ENCODE data around the gene HS6ST1.
"Not testable (repeated sequence)": the region's sequence is repeated elsewhere in the genome, so short reads cannot be mapped to it uniquely, and the experiment has no call there.

The HS6ST1 gene

GRCh38 chr2:128321784-128322714 lies 3.4 kb upstream of the HS6ST1 start:
- DNase-seq (ENCODE audit: low read depth), result peak; percentile 74

- DNase-seq (ENCODE audit: low read depth), result no peak
Measured at GRCh38 chr2:128320906-128321771, 2.5 kb upstream of the HS6ST1 start.

GRCh38 chr2:128320192-128320905 lies 1.7 kb upstream of the HS6ST1 start:
- DNase-seq (ENCODE audit: low read depth), result no peak

GRCh38 chr2:128319631-128320191 lies 1.0 kb upstream of the HS6ST1 start:
- DNase-seq (ENCODE audit: low read depth), result no peak

- DNase-seq (ENCODE audit: low read depth), result not testable (repeated sequence)
Measured at GRCh38 chr2:128318245-128318644, 423 bp downstream of the HS6ST1 start.

DNA sequence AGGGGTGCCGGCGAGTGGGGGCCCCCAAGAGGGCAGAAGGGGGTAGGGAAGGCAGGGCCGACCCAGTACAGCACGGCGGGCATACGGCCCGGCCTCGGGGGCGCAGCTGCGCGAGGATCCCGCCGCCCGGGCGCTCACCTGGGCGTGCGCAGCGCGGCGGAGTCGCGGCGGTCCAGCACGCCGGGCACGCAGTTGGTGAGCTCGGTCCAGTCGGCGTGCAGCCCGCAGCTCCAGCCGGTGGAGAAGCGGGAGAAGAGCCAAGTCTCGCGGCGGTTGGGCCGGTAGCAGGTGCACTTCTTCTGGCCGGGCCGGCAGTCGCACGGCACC lies 806 bp downstream of the HS6ST1 start:
- not testable (repeated sequence) for DNase-seq (ENCODE audit: low read depth)

DNA sequence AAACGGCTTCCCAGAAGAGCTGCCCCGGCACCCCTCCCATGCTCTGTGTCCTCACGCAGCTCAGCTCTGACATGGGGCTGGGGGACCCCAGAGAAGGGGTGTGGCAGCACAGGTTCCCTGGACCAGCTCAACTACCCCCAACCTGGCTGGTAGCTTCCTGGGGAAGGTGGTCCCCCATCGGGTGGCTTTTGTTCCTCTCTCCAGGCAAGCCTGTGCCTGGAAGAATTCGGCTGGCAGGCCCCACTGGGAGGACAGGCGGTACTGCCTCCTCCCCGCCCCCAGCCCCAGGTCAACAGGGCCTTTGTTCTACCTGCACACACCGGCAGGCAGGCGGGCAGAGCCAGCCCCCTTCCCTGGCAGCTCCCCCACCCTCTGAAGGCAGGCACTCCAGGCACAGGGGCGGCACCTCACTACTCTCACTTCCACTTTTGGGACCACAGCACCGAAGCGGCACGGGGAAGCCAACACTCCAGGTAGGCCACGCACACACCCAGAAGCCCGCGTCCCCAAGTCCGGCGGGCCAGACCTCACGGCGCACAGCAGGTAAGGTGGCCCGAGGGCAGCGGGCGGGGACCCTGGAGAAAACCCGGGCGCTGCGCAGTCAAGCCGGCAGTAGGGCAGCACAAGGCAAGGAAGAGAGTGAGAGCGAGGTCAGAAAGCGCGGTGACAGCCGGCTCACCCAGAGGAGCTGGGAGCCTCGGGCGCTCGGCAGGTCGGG lies 1.3 kb downstream of the HS6ST1 start:
- DNase-seq (ENCODE audit: low read depth), result no peak

DNA sequence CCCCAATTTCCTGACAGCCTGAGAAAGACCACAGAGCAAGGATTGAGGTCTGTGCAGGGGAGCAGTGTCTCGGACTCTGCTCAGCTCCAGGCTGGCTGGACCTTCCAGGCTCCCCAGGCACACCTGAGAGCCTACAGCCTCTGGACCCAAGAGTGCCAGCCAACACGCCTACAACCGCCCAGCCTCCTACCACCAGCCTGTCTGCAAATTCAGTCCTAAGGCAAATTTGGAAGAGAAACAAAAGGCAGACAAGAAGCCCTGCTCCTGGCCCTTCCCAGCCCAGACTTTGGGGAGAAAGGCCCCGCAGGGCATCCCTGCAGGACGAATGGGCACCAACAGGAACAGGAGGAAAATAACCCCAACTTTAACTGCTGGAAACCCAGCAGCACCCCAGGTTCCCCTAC lies 1.9 kb downstream of the HS6ST1 start:
- no peak for DNase-seq (ENCODE audit: low read depth)

GRCh38 chr2:128315829-128316776 lies 2.6 kb downstream of the HS6ST1 start:
- no peak for DNase-seq (ENCODE audit: low read depth)

GRCh38 chr2:128315122-128315828 lies 3.4 kb downstream of the HS6ST1 start:
- DNase-seq (ENCODE audit: low read depth), result no peak

- DNase-seq (ENCODE audit: low read depth), result no peak
Measured at GRCh38 chr2:128314348-128315121, 4.1 kb downstream of the HS6ST1 start.

GRCh38 chr2:128313931-128314347 lies 4.7 kb downstream of the HS6ST1 start:
- DNase-seq (ENCODE audit: low read depth), result no peak

- DNase-seq (ENCODE audit: low read depth), result no peak
Measured at GRCh38 chr2:128313091-128313836, 5.4 kb downstream of the HS6ST1 start.

- no peak for DNase-seq (ENCODE audit: low read depth)
Measured at GRCh38 chr2:128312411-128312810, 6.3 kb downstream of the HS6ST1 start.

DNA sequence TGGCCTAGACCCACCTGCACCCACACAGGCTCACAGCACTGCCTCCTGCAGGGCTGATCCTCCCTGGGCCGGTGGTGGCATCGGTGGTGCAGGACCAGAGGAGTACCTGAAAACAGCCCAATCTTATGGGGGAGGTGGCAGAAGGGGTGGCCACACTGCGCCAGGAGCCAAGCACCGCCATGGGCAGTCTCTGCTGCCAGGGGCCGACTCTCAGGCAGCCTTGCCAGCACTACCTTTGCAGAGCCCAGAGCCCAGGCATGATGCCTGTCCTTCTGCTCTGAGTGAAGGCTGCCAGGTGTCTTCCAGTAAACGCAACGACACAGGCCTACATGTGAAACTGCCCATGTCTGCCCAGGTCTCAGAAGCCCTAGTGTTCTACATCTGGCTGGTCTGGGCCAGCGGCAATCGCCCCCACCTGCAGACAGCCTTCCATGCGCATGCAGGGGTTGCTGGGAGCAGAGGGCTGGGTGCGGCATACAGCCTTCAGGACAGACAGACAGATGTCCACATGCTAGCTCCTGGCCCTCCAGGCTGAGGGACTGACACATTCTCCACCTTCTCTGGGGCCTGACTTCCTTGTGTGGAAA lies 6.8 kb downstream of the HS6ST1 start:
- no peak for DNase-seq (ENCODE audit: low read depth)

- no peak for DNase-seq (ENCODE audit: low read depth)
Measured at GRCh38 chr2:128311216-128311754, 7.4 kb downstream of the HS6ST1 start.

GRCh38 chr2:128310761-128311160 lies 7.9 kb downstream of the HS6ST1 start:
- DNase-seq (ENCODE audit: low read depth), result no peak

Measured in activated T-cell treated with anti-CD3 and anti-CD28 coated beads for 1 hour (primary cell).